Gastroesophageal sphincter (tissue), 3 donors: Measurements from ENCODE around the gene MEIS2.
A peak's percentile ranks its signal among the peaks of the same experiment; 100 is the strongest.

ENCODE experiments used
- CTCF ChIP-seq, 4 experiments: fragments of 200-600 bp in 2 of 4; fragments of 450-650 bp in 2 of 4; sonication (generic) in 1 of 4; IDR thresholded peaks; one replicate each; pipeline ENCODE4 v1.5.1; 2017 to 2019; ENCODE audit warnings: antibody characterized with exemption in 4 of 4, mild to moderate bottlenecking in 2 of 4, moderate library complexity in 2 of 4
- EP300 ChIP-seq: sonication (generic); formaldehyde crosslinking; IDR thresholded peaks from one replicate; pipeline ENCODE4 v1.6.1; 2017; ENCODE audit warnings: antibody characterized with exemption, mild to moderate bottlenecking
- POLR2A ChIP-seq, 2 donors: fragments of 450-650 bp; IDR thresholded peaks; one replicate each; pipeline ENCODE4 v1.6.1; 2017; ENCODE audit warnings: antibody characterized with exemption in 2 of 2, mild to moderate bottlenecking in 2 of 2, moderate library complexity in 1 of 2
- POLR2AphosphoS5 ChIP-seq: sonication (generic); formaldehyde crosslinking; IDR thresholded peaks from one replicate; pipeline ENCODE4 v1.6.1; 2017; ENCODE audit warnings: antibody characterized with exemption

- TF ChIP-seq CTCF (IDR thresholded peaks at IDR 0.05) (peak in 1 of 4 experiments; percentile 18), POLR2A (IDR thresholded peaks at IDR 0.05) (no peak), POLR2AphosphoS5 (no peak), EP300 (no peak)
Observed at GRCh38 chr15:37135225-37135624, 34.9 kb upstream of the MEIS2 start.
